HepG2 (cell line): ENCODE measurements around the gene SERPINA9. TPM values are rescaled to one million over a fixed set of nuclear protein-coding genes. Genes with fewer than 3 reads are reported as not detected.

ENCODE experiments used
- ATAC-seq: fragments of 200-7000 bp; cut with Tn5 transposase; 3 replicates; pipeline ENCODE4 v1.9.1; 2020; ENCODE audit warnings: mild to moderate bottlenecking, moderate library complexity
- BruUV-seq: library from RNA; stranded (reverse); fragments of 400-500 nt; replicated peaks from 2 replicates; lab custom pipeline; 2021; lab: Mats Ljungman, UMichigan
- CTCF ChIA-PET: fragments of 300-600 bp; formaldehyde crosslinking; extraction: SDS; loops from one replicate; lab custom pipeline; 2021; ENCODE audit warnings: low total read pairs, inconsistent platforms, low intra/inter-chr PET ratio; lab: Yijun Ruan, JAX
- POLR2A ChIA-PET: fragments of 350-600 bp; sonication (Branson Sonifier 250); formaldehyde crosslinking; loops from one replicate; lab custom pipeline; 2020; ENCODE audit warnings: antibody characterized with exemption, inconsistent platforms; lab: Yijun Ruan, JAX
- DNase-seq: peaks from one replicate; pipeline ENCODE4 v3.0.0-alpha.2; 2015; ENCODE audit warnings: low spot score
- FAIRE-seq: peaks from 3 replicates; lab custom pipeline; 2011; peaks lifted over from hg19 to GRCh38; lab: Jason Lieb, UNC
- H2AFZ ChIP-seq: one replicate; pipeline ENCODE4 v1.6.1; 2011; ENCODE audit warnings: low read length, inconsistent platforms
- H3K27ac ChIP-seq: fragments of 300-600 bp; 3 replicates; pipeline ENCODE4 v1.8.0; 2011; ENCODE audit warnings: mixed run types, mild to moderate bottlenecking, mixed read lengths, low read length, inconsistent platforms; ENCODE audit not compliant: insufficient read depth; ENCODE audit errors: extremely low read length
- H3K27me3 ChIP-seq, 2 experiments: fragments of 200-600 bp in 1 of 2; 2 replicates in 1 of 2; 3 replicates in 1 of 2; pipeline versions ENCODE4 v1.6.0 to v1.8.0; 2011; ENCODE audit warnings: low read length in 2 of 2, mild to moderate bottlenecking in 2 of 2, moderate library complexity in 2 of 2, inconsistent platforms in 1 of 2; ENCODE audit not compliant: insufficient read depth in 2 of 2, control insufficient read depth in 1 of 2
- H3K36me3 ChIP-seq, 2 experiments: fragments of 200-600 bp in 1 of 2; replicated peaks in 1 of 2; 2 replicates in 1 of 2; 3 replicates in 1 of 2; pipeline versions ENCODE4 v1.5.1 to v1.8.0; 2011; ENCODE audit warnings: low read length in 2 of 2, inconsistent platforms in 1 of 2; ENCODE audit not compliant: insufficient read depth in 2 of 2, control insufficient read depth in 1 of 2
- H3K4me1 ChIP-seq: 2 replicates; pipeline ENCODE4 v1.5.1; 2012; ENCODE audit warnings: low read length, inconsistent platforms; ENCODE audit not compliant: insufficient read depth
- H3K4me2 ChIP-seq: 2 replicates; pipeline ENCODE4 v1.6.0; 2011; ENCODE audit warnings: low read depth, low read length, inconsistent platforms
- H3K4me3 ChIP-seq, 3 experiments: fragments of 200-600 bp in 1 of 3; sonication (generic), shearing (Covaris generic) in 1 of 3; replicated peaks in 1 of 3; 2 replicates each; pipeline ENCODE4 v1.5.1; 2011 to 2016; ENCODE audit warnings: low read length in 3 of 3, inconsistent platforms in 2 of 3, low read depth in 2 of 3, mild to moderate bottlenecking in 2 of 3, control low read depth in 1 of 3, mixed read lengths in 1 of 3; ENCODE audit not compliant: insufficient read depth in 1 of 3
- H3K79me2 ChIP-seq: one replicate; pipeline ENCODE4 v1.6.1; 2011; ENCODE audit warnings: low read length, inconsistent platforms; ENCODE audit not compliant: insufficient read depth
- H3K9ac ChIP-seq: 2 replicates; pipeline ENCODE4 v1.6.0; 2011; ENCODE audit warnings: mild to moderate bottlenecking, low read depth, low read length, inconsistent platforms; ENCODE audit not compliant: insufficient read depth
- H3K9me3 ChIP-seq: 2 replicates; pipeline ENCODE4 v1.5.1; 2012; ENCODE audit warnings: mild to moderate bottlenecking, low read length
- H4K20me1 ChIP-seq: 2 replicates; pipeline ENCODE4 v1.6.0; 2011; ENCODE audit warnings: inconsistent platforms, mild to moderate bottlenecking, low read length, moderate library complexity; ENCODE audit not compliant: insufficient read depth
- ATRX ChIP-seq: sonication (generic); formaldehyde crosslinking; IDR thresholded peaks from 2 replicates; pipeline ENCODE4 v1.4.0; 2020; ENCODE audit warnings: missing genetic modification reagents, borderline replicate concordance
- TAF1 ChIP-seq: sonication (generic); formaldehyde crosslinking; IDR thresholded peaks from 2 replicates; pipeline ENCODE4 v1.4.0; 2020; ENCODE audit warnings: missing genetic modification reagents
- ZFX ChIP-seq: sonication (generic); formaldehyde crosslinking; IDR thresholded peaks from 2 replicates; pipeline ENCODE4 v1.4.0; 2020; ENCODE audit warnings: mild to moderate bottlenecking, low read depth, missing genetic modification reagents, moderate library complexity
- ZKSCAN5 ChIP-seq: sonication (generic); formaldehyde crosslinking; IDR thresholded peaks from 2 replicates; pipeline ENCODE4 v1.5.1; 2020; ENCODE audit warnings: mild to moderate bottlenecking, missing genetic modification reagents
- ZNF33A ChIP-seq: sonication (generic); formaldehyde crosslinking; IDR thresholded peaks from 2 replicates; pipeline ENCODE4 v1.5.1; 2020; ENCODE audit warnings: missing genetic modification reagents, mild to moderate bottlenecking, moderate library complexity, borderline replicate concordance
- ZNF343 ChIP-seq: sonication (generic); formaldehyde crosslinking; IDR thresholded peaks from 2 replicates; pipeline ENCODE4 v1.4.0; 2020; ENCODE audit warnings: mild to moderate bottlenecking, missing genetic modification reagents
- ZNF629 ChIP-seq: sonication (generic); formaldehyde crosslinking; conservative IDR thresholded peaks from 2 replicates; pipeline ENCODE4 v1.5.0; 2020; ENCODE audit warnings: missing genetic modification reagents
- ZNF891 ChIP-seq: sonication (generic); formaldehyde crosslinking; IDR thresholded peaks from 2 replicates; pipeline ENCODE4 v1.5.0; 2020; ENCODE audit warnings: mild to moderate bottlenecking, missing genetic modification reagents
- WGBS: methylation state at CpG from one replicate; pipeline ENCODE4 v1.1.6; 2017; ENCODE audit warnings: low lambda C conversion rate; 5-methylcytosine and 5-hydroxymethylcytosine counted together
- in situ Hi-C: cut with HindIII; loops from 2 replicates; pipeline ENCODE4 v1.10.0; 2017; ENCODE audit warnings: low pct_unique_long_range_greater_than_20kb; ENCODE audit not compliant: extremely low pct_ligation_motif_present
- intact Hi-C: fragments of 100-400 bp; cut with micrococcal nuclease; formaldehyde crosslinking; loops from one replicate; pipeline ENCODE4 v1.10.0; 2022; ENCODE audit not compliant: unreplicated experiment
- polyA plus RNA-seq, 8 experiments: library from polyadenylated mRNA; depleted of rRNA in 3 of 8; stranded (reverse) in 7 of 8; unstranded in 1 of 8; fragments of >200 nt; fragmentation: Illumina TruSeq in 4 of 8; extraction: Trizol in 4 of 8; gene quantifications; 2 replicates each; pipeline versions ENCODE4 v1.2.1 to v1.2.3, GENCODE V29; 2011 to 2016; ENCODE audit warnings: low read depth in 4 of 8, missing spikeins in 1 of 8, mixed read lengths in 1 of 8; ENCODE audit not compliant: insufficient read depth in 1 of 8
- total RNA-seq, 5 experiments: library from RNA; depleted of rRNA; stranded (reverse); fragments of >200 nt; fragmentation: Illumina TruSeq; extraction: Trizol; gene quantifications; 2 replicates each; pipeline ENCODE4 v1.2.3, GENCODE V29; 2016; ENCODE audit warnings: low read depth in 1 of 5
- TF ChIP-seq, protein P1 (sequence below): sonication (generic); formaldehyde crosslinking; IDR thresholded peaks from 2 replicates; pipeline ENCODE4 v1.5.1; 2020; ENCODE audit warnings: mild to moderate bottlenecking, missing genetic modification reagents, moderate library complexity
- TF ChIP-seq, protein P2 (sequence below): sonication (generic); formaldehyde crosslinking; IDR thresholded peaks from 2 replicates; pipeline ENCODE4 v1.4.0; 2020; ENCODE audit warnings: missing genetic modification reagents
- TF ChIP-seq, protein P3 (sequence below): sonication (generic); formaldehyde crosslinking; IDR thresholded peaks from 2 replicates; pipeline ENCODE4 v1.5.1; 2020; ENCODE audit warnings: mild to moderate bottlenecking, missing genetic modification reagents, moderate library complexity
- TF ChIP-seq, protein P4 (sequence below): sonication (generic); formaldehyde crosslinking; IDR thresholded peaks from 2 replicates; pipeline ENCODE4 v1.5.0; 2020; ENCODE audit warnings: missing genetic modification reagents, mild to moderate bottlenecking, borderline replicate concordance

Gene SERPINA9
- total and polyA plus RNA-seq, 2 of the 13 experiments (the other 11 are each of a cell fraction or from before 2014, with no cell fraction given): 0.21 TPM; not detected in 1

DNA sequence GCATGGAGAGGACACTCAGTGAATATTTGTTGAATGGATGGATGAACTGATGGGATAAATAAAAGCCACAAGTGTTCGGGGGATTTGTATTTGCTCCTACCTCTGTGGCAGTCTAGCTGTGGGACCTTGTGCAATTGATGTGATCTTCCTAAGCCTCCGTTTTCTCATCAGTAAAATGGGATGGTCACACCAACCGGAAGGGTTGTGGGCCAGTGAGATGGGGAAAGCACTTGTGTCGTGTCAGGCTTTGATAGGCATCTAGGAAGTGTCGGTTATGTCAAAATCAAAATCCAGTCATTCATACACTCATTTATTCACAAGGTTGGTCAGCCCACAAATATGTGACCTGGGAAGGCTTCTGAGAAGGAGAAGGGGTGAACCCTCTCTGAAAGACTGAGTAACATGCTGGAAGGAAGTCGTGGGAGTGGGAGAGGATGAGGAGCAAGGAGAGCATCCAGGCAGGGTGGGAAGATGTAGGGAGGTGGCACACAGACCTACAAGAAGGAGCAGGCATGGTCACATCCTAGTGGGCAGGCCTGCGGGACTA lies 7.8 kb upstream of the SERPINA9 start (continued):
- TF ChIP-seq, protein P1, sequence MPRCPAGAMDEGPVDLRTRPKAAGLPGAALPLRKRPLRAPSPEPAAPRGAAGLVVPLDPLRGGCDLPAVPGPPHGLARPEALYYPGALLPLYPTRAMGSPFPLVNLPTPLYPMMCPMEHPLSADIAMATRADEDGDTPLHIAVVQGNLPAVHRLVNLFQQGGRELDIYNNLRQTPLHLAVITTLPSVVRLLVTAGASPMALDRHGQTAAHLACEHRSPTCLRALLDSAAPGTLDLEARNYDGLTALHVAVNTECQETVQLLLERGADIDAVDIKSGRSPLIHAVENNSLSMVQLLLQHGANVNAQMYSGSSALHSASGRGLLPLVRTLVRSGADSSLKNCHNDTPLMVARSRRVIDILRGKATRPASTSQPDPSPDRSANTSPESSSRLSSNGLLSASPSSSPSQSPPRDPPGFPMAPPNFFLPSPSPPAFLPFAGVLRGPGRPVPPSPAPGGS: peak; percentile 49; the same call in 1 of the 2 replicates
- TF ChIP-seq ZKSCAN5 (CRISPR knock-in tag): no peak
- no peak for TF ChIP-seq ZNF891 (CRISPR knock-in tag)
- TF ChIP-seq ZNF629 (CRISPR knock-in tag): peak; percentile 77
- TF ChIP-seq ZFX (CRISPR knock-in tag): 0 out of 2 replicates have a peak, but pooled peaks have one; percentile 17

DNA sequence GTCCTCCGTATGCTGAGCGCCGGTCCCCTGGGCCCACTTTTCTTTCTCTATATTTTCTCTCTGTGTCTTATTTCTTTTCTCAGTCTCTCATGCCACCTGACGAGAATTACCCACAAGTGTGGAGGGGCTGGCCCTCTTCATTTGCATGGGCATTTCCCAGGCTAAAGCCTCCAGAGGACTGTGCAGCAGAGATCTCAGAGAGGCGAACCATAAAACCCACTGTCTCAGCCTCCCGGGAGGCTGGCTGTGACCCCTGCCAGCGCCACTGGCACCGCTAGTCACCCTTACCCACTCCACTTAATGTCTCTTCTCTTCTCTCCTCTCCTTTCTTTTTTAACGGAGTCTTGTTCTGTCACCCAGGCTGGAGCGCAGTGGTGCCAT lies 7.1 kb upstream of the SERPINA9 start:
- in situ Hi-C loops (no loop called here), intact Hi-C loops (no loop called here)
- ATAC-seq (peak; percentile 17; the same call in 2 of the 3 replicates), DNase-seq (no peak), FAIRE-seq (no peak)
- peak overlapping the region; percentile 92 for H3K27ac ChIP-seq
- ChIA-PET POLR2A (no interaction called here), CTCF (no interaction called here)
- peaks cover 4 to 12% of the 10 kb centered on the region in 2 experiments; a peak in 4 of 5 replicates for H3K36me3 ChIP-seq
- no peaks in the 10 kb centered on the region for H4K20me1 ChIP-seq
- peak overlapping the region in 1 of 3 experiments; percentile 36; a peak in 2 of 6 replicates for H3K4me3 ChIP-seq
- peak overlapping the region; percentile 92 for H3K4me2 ChIP-seq
- BruUV-seq: no TSS peak
- no peaks in the 10 kb centered on the region for H3K27me3 ChIP-seq
- 51% methylated on average over 10 of the region's 10 CpGs for WGBS
- peaks cover 14% of the 10 kb centered on the region for H3K9me3 ChIP-seq
- H3K9ac ChIP-seq: peak overlapping the region; percentile 61
- H3K4me1 ChIP-seq: peaks cover 94% of the 10 kb centered on the region
- no peak overlapping the region for H2AFZ ChIP-seq
- H3K79me2 ChIP-seq: peaks cover 33% of the 10 kb centered on the region
- TF ChIP-seq, protein P2, sequence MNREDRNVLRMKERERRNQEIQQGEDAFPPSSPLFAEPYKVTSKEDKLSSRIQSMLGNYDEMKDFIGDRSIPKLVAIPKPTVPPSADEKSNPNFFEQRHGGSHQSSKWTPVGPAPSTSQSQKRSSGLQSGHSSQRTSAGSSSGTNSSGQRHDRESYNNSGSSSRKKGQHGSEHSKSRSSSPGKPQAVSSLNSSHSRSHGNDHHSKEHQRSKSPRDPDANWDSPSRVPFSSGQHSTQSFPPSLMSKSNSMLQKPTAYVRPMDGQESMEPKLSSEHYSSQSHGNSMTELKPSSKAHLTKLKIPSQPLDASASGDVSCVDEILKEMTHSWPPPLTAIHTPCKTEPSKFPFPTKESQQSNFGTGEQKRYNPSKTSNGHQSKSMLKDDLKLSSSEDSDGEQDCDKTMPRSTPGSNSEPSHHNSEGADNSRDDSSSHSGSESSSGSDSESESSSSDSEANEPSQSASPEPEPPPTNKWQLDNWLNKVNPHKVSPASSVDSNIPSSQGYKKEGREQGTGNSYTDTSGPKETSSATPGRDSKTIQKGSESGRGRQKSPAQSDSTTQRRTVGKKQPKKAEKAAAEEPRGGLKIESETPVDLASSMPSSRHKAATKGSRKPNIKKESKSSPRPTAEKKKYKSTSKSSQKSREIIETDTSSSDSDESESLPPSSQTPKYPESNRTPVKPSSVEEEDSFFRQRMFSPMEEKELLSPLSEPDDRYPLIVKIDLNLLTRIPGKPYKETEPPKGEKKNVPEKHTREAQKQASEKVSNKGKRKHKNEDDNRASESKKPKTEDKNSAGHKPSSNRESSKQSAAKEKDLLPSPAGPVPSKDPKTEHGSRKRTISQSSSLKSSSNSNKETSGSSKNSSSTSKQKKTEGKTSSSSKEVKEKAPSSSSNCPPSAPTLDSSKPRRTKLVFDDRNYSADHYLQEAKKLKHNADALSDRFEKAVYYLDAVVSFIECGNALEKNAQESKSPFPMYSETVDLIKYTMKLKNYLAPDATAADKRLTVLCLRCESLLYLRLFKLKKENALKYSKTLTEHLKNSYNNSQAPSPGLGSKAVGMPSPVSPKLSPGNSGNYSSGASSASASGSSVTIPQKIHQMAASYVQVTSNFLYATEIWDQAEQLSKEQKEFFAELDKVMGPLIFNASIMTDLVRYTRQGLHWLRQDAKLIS (CRISPR knock-in tag): no peak
- TF ChIP-seq ZNF343 (CRISPR knock-in tag): no peak
- TF ChIP-seq ZNF33A (CRISPR knock-in tag): no peak
- TF ChIP-seq, protein P3, sequence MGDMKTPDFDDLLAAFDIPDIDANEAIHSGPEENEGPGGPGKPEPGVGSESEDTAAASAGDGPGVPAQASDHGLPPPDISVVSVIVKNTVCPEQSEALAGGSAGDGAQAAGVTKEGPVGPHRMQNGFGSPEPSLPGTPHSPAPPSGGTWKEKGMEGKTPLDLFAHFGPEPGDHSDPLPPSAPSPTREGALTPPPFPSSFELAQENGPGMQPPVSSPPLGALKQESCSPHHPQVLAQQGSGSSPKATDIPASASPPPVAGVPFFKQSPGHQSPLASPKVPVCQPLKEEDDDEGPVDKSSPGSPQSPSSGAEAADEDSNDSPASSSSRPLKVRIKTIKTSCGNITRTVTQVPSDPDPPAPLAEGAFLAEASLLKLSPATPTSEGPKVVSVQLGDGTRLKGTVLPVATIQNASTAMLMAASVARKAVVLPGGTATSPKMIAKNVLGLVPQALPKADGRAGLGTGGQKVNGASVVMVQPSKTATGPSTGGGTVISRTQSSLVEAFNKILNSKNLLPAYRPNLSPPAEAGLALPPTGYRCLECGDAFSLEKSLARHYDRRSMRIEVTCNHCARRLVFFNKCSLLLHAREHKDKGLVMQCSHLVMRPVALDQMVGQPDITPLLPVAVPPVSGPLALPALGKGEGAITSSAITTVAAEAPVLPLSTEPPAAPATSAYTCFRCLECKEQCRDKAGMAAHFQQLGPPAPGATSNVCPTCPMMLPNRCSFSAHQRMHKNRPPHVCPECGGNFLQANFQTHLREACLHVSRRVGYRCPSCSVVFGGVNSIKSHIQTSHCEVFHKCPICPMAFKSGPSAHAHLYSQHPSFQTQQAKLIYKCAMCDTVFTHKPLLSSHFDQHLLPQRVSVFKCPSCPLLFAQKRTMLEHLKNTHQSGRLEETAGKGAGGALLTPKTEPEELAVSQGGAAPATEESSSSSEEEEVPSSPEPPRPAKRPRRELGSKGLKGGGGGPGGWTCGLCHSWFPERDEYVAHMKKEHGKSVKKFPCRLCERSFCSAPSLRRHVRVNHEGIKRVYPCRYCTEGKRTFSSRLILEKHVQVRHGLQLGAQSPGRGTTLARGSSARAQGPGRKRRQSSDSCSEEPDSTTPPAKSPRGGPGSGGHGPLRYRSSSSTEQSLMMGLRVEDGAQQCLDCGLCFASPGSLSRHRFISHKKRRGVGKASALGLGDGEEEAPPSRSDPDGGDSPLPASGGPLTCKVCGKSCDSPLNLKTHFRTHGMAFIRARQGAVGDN: peak; percentile 67
- 0 out of 2 replicates have a peak, but pooled peaks have one; percentile 4 for TF ChIP-seq TAF1
- no peak for TF ChIP-seq ATRX (CRISPR knock-in tag)
- TF ChIP-seq, protein P4, sequence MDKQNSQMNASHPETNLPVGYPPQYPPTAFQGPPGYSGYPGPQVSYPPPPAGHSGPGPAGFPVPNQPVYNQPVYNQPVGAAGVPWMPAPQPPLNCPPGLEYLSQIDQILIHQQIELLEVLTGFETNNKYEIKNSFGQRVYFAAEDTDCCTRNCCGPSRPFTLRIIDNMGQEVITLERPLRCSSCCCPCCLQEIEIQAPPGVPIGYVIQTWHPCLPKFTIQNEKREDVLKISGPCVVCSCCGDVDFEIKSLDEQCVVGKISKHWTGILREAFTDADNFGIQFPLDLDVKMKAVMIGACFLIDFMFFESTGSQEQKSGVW (CRISPR knock-in tag): no peak
